Measurements from ENCODE around the gene RAMP2. TPM values are rescaled to one million over a fixed set of nuclear protein-coding genes. Genes with fewer than 3 reads are reported as not detected.

The RAMP2 gene
- polyA plus RNA-seq, 1 experiment, result 2.8 TPM

DNA sequence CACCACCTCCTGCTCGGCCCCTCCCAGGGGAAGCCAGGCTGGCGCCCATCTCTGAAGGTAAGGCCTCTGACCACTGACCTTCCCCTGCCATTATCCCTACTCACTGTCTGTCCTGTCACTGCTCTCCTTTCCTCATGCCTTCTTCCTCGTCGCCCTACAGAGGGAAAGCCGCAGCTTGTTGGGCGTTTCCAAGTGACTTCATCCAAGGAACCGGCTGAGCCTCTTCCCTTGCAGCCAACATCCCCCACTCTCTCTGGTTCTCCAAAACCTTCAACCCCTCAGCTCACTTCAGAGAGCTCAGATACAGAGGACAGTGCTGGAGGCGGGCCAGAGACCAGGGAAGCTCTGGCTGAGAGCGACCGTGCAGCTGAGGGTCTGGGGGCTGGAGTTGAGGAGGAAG, 34.4 kb downstream of the RAMP2 start:
- DNase-seq (ENCODE audit: low read depth), result no peak
- Histone ChIP-seq H3K27me3 (ENCODE audit: control insufficient read depth, insufficient read depth, low read length) (no peaks in the 10 kb centered on the region), H3K36me3 (ENCODE audit: control insufficient read depth, insufficient read depth, low read length) (peaks cover 4% of the 10 kb centered on the region; the same call in 1 of the 2 replicates), H3K4me3 (ENCODE audit: low read depth, low read length) (no peak overlapping the region)
- CTCF ChIA-PET, result interaction anchor here (1.0 to 2.4 kb wide), 2 partner anchors 9 to 142 kb away, joined by 4 to 6 read pairs; no protein-coding TSS in a partner anchor
- POLR2A ChIA-PET, result interaction anchor here (0.6 kb wide), 1 partner anchor 1031 kb away, joined by 21 read pairs; no protein-coding TSS in a partner anchor
- no peak for TF ChIP-seq CTCF (IDR thresholded peaks at IDR 0.05; ENCODE audit: insufficient read depth, low read depth, low read length)

- ChIA-PET POLR2A (no interaction called here), CTCF (interaction anchor here (1.3 to 2.4 kb wide), 3 partner anchors 10 to 28 kb away, joined by 5 to 8 read pairs (median 6); partner anchors contain the start of gene BECN1)
- H3K36me3 ChIP-seq (ENCODE audit: control insufficient read depth, insufficient read depth, low read length), result peaks cover 4% of the 10 kb centered on the region; the same call in 1 of the 2 replicates
- no peaks in the 10 kb centered on the region for H3K27me3 ChIP-seq (ENCODE audit: control insufficient read depth, insufficient read depth, low read length)
- no peak for DNase-seq (ENCODE audit: low read depth)
- no peak for TF ChIP-seq CTCF (IDR thresholded peaks at IDR 0.05; ENCODE audit: insufficient read depth, low read depth, low read length)
- no peak overlapping the region for H3K4me3 ChIP-seq (ENCODE audit: low read depth, low read length)
Measured at GRCh38 chr17:42796066-42796758, 35.2 kb downstream of the RAMP2 start.

- H3K4me3 ChIP-seq (ENCODE audit: low read depth, low read length), result peak overlapping the region; percentile 77
- no peaks in the 10 kb centered on the region for H3K27me3 ChIP-seq (ENCODE audit: control insufficient read depth, insufficient read depth, low read length)
- H3K36me3 ChIP-seq (ENCODE audit: control insufficient read depth, insufficient read depth, low read length), result peaks cover 4% of the 10 kb centered on the region; the same call in 1 of the 2 replicates
- TF ChIP-seq CTCF (IDR thresholded peaks at IDR 0.05; ENCODE audit: insufficient read depth, low read depth, low read length), result no peak
- POLR2A ChIA-PET, result no interaction called here
- CTCF ChIA-PET, result interaction anchor here (1.3 to 2.3 kb wide), 2 partner anchors 23 to 27 kb away, joined by 5 to 8 read pairs; partner anchors contain the start of gene BECN1
- DNase-seq (ENCODE audit: low read depth), result no peak
Measured at GRCh38 chr17:42797067-42798007, 36.3 kb downstream of the RAMP2 start.

GRCh38 chr17:42798011-42798382, 37.0 kb downstream of the RAMP2 start:
- CTCF ChIA-PET, result interaction anchor here (1.6 to 2.3 kb wide), 2 partner anchors 22 to 27 kb away, joined by 4 to 8 read pairs; partner anchors contain the start of gene BECN1
- no peak for DNase-seq (ENCODE audit: low read depth)

More at GRCh38 chr17:42798011-42798382, 37.0 kb downstream of the RAMP2 start:
- no peaks in the 10 kb centered on the region for H3K27me3 ChIP-seq (ENCODE audit: control insufficient read depth, insufficient read depth, low read length)
- TF ChIP-seq CTCF (IDR thresholded peaks at IDR 0.05; ENCODE audit: insufficient read depth, low read depth, low read length), result no peak
- peaks cover 4% of the 10 kb centered on the region; the same call in 1 of the 2 replicates for H3K36me3 ChIP-seq (ENCODE audit: control insufficient read depth, insufficient read depth, low read length)
- POLR2A ChIA-PET, result no interaction called here
- H3K4me3 ChIP-seq (ENCODE audit: low read depth, low read length), result peak overlapping the region; percentile 77
